Ramos (cell line): ENCODE results near the gene NTRK1.

Experiments used
- in situ Hi-C: fragments of 300-500 bp; cut with MboI; formaldehyde crosslinking; loops from one replicate; pipeline ENCODE4 v1.14.3; 2022; ENCODE audit warnings: low sequenced_read_pairs; ENCODE audit not compliant: unreplicated experiment

NTRK1 gene

DNA sequence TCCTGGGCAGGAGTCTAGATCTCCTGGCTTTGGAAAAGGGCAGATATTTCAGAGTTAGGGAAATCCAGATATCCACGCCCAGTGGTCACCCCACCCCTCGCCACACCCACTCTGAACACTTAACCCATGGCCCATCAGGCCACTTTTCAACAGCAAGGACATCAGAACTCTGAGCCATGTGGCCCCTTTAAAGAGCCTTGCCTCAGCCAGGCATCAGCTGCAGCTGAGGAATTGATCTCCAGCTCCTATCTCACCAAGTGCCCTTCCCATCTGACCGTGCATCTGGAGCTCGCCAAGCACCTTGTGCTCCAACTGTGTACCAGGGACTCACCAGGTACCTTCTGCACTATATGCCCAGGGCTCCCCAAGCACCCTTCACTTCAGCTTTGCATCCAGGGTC lies 23.8 kb upstream of the NTRK1 start:
- in situ Hi-C loops = no loop called here

DNA sequence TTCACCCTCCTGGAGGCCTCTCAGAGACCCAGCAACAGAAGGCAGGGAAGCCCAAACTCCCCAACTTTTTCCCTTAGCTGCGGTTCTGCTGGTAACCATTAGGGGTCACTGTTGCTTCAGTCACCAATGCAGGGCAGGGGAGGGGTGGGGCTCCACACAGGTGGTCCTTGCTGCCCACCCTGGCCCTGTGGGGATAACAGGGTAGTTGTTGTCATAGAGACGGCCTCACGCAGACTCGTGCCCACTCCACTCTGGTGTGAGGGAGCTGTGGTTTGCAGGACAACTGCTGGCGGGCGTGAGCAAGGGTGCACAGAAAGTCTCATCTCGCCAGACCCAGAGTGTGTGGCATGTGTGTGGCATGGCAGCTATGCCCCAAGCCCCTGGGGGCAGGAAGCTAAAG lies 21.7 kb upstream of the NTRK1 start:
- in situ Hi-C loops = no loop called here

DNA sequence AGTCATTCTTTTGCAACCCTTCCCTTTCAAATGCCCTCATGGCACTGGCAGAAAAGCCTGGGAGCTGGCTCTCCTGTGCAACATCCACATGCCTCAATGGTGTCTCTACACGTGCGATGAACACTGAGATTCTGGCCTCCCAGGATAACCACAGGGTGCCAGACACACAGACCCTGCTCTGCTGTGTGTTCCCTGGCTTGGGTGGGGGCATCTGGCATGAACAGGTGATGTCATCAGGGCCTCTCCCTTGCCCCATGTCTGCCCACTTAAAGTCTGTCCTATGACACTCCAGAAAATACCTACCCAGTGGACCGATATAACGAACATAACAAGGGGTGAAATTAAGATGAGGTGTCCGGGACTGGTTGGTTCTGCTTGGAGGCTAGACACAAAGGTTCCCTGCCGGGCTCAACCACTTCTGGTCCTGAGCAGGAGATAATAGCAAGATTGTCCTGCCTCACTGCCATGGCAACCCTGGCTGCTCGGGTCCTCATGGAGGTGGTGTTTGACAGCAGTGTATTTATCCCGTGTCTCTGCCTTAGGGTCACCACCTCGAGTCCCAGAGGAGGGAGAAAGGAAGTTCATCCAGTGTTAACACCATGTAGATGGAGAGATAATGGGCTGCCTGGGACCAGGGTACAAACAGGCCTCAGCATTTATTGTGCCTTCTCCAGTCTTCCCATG lies 21.1 kb upstream of the NTRK1 start:
- in situ Hi-C loops = no loop called here

DNA sequence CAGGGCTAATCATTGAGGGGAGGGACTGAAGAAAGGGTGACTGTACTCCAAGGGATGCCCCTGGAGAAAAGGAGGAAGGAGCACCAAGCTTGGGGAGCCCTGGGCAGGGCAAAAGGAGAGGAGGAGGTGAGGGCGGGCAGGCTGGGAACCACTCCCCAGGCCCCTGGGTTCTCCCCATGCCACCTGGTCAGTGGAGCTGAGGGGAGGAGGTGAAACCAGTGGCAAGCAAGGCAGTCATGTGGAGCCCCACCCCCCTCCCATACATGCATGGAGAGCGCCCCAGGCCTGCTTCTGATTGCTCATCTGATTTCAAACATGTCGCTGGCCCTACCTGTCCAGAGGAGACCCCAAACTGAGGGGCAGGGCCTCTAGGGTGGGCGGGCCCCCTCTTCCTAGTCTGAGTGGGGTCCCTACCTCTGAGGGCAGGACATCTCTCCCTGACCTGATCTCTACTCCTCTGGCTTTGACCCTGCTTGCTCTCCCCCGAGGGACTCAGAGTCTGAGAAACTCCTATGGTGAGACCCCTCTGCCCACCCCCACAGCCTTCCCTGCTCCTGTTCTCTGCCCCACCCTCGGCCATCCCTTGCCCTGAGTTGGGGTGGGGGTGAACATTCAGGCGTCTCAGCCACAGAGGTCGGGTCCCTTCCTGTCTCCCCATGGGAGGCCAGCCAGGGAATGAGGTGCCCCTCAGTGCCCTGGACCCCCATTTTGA lies 20.3 kb upstream of the NTRK1 start:
- in situ Hi-C loops = no loop called here

DNA sequence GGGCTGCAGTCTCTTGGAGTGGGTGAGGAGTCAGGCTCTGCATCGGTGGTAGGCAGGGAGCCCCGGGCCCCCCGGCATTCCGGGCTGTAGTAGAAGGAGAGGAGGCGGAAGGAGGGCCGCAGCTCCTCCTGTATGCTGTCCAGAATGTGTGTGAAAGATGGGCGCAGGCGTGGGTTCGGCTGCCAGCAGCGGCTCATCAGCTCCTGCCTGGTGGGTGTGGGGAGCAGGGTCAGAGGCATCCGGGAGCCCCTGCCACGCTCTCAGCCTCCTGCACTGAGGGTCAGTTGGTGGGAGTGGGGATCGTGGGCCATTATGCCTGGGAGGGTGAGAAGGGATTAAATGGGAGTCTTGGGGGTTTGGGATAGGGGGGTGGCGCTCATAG lies 19.8 kb upstream of the NTRK1 start:
- in situ Hi-C loops = no loop called here

DNA sequence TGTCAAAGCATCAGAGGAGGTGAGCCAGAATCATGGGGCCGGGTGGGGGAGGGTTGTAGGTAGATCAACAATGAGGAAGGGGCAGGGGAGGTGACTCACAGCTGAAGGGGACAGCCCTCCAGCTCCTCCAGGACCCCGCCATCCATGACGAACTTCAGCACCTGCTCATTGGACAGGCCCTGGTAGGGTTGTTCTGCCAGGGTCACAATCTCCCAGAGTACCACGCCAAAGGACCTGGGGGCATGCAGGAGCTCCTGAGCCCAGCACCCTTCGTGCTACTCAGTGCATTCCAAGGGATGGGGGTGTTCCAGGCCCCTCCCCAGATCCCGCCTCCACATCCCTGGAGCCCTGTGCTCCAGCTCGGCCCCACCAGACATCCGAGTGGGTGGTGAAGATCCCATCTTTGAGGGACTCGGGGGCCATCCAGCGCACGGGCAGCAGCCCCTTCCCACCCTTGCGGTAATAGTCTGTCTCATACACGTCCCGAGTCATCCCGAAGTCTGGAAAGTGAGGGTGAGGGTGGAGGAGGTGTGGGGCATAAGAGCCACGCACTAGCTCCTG lies 19.3 kb upstream of the NTRK1 start:
- in situ Hi-C loops = no loop called here

DNA sequence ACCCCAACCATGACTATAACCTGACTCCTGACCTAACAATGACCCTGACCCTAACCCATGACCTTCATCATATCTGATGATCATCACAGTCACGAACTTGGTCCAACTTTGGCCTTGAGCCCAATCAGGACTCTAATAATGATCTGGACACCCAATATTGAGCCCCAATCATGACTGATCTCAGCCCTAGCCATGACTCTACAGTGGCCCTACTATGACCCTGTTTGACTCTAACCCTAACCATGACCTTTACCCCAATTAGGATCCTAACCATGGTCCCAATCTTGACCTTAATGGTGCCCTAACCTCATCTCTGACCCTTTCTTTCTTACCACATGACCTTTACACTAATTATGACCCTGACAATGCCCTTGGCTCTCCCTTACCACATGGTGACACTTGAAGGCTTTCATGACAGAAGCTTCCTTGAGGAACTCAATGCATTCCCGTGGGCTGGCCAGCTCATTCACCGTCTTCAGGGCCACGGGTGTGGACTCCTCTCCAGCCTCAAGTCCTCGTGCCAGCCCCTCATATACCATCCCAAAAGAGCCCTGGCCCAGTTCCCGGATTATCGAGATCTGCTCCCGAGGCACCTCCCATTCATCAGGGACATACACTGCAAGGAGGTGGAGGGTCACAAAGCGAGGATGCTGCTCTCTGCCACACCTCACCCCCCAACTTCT lies 17.9 kb upstream of the NTRK1 start:
- in situ Hi-C loops = no loop called here

DNA sequence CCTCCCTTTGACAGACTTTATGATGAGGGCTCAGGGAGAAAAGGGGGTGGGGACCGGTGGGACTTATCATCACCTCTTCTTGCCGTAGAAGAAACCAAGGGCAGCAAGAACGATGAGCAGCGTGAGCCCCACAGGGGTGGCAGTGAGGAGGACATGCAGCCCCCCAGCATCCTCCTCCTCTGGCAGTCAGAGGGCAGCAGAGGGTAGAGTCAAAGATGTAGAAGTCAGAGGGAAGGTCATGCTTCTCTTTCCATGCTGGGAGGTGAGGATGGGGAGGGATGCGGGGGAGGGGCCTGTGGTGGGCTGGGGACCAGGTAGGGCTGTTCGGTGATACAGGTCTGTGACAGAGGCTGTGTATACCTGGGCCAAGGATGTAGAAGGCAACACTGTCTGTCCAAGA lies 16.6 kb upstream of the NTRK1 start:
- in situ Hi-C loops = no loop called here

DNA sequence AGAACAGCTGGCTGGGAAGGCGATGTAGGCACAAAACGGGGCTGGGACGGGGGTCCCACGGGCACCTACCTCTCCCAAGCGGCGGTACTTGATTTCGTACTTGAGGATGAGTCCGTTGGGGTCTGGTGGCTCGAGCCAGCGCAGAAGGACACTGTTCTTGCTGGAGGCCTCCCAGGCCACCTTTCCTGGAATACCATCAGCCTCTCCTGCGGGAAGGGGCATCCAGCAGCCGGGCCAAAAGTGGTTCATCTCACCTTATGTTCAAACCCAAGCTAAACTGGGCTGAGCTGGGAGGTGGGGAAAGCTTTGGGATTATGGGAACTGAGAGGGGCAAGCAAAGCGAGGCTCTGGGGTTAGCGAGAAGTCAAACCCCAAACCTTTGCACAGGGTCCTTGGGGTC lies 16.0 kb upstream of the NTRK1 start:
- in situ Hi-C loops = no loop called here

DNA sequence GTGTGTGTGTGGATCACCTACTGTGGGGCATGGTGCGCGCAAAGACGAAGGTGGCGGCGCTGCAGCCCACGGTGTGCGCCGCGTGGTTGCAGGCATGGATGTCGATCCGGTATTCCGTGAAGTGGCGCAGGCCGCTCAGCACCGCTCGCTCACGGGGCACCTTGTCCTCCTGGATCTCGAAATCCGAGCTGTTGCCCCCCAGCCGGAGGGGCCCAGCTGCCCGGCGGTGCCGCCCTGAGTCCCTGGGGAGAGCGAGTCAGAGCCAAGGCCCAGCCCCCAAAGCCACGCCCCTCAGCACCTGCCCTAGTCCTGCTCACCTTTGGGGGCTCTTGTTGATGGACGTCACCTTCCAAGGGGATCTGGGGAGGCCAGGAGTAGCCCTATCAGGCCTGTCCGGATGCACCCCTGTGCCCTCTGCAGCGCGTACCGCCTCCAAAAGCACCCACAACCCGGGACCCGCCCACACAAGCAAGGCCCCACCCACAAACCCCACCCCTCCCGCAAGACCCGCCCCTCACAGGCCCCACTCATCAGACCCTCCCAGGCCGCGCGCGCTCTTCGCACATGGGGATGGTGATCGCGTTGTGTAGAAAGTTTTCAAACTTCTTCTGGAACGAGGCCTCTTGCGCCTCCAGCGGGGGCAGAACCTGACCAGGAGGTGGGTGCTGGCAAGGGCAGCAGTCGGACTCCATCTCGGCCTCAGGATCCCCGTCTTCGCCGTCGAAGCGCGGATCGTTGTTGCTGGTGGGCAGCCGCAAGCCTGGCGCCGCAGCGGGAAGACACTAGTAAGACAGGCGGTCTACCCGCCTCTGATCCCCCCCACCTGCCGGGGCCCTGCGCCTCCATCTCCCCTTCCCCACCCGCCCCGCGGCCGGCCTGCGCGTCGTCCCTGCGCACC lies 15.4 kb upstream of the NTRK1 start:
- in situ Hi-C loops = no loop called here

DNA sequence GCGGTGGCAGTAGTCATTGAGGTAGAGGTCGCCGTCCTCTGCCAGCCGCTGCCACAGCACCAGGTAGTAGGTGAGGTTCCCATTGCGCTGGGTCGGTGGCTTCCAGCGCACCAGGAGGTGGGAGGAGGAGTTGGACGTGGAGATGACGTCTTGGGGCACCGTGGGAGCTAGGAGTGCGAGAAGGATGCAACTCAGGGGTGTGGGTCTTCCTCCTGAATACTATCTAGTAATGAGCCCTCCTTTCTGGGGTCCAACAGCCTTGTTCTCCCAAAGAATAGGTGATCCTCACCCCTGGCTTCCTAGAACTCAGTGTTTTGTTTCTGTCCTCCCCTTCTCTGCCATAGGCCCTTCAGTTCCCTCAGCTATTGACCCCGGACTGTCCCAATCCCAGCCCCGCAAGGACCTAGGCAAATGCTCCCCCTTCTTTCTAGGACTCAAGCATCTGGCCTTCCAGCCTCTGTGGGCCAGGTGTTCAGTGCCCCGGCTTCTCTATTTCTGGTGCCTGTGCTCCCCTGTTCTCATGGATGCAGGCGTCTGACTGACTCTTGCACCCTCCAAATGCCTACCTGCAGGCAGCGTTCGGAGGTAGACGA lies 14.6 kb upstream of the NTRK1 start:
- in situ Hi-C loops = no loop called here

DNA sequence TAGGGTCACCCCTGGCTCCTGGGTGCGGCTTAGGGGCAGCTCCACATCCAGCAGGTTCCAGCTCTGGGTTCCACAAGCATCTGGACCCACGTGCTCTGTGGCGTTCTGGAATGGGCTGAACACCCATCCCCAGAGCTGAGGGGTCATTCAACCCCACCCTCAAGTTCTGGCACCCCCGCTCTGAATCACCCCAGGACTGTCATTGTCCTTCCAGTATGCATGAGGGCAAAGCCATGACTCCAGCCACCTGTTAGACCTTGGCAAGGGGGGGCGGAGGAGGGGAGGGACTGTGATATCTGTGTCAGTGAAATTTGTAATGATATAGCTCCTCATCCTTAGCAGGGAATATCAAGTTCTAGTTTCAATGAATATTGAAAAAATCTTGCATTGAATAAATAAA lies 14.0 kb upstream of the NTRK1 start:
- in situ Hi-C loops = no loop called here

DNA sequence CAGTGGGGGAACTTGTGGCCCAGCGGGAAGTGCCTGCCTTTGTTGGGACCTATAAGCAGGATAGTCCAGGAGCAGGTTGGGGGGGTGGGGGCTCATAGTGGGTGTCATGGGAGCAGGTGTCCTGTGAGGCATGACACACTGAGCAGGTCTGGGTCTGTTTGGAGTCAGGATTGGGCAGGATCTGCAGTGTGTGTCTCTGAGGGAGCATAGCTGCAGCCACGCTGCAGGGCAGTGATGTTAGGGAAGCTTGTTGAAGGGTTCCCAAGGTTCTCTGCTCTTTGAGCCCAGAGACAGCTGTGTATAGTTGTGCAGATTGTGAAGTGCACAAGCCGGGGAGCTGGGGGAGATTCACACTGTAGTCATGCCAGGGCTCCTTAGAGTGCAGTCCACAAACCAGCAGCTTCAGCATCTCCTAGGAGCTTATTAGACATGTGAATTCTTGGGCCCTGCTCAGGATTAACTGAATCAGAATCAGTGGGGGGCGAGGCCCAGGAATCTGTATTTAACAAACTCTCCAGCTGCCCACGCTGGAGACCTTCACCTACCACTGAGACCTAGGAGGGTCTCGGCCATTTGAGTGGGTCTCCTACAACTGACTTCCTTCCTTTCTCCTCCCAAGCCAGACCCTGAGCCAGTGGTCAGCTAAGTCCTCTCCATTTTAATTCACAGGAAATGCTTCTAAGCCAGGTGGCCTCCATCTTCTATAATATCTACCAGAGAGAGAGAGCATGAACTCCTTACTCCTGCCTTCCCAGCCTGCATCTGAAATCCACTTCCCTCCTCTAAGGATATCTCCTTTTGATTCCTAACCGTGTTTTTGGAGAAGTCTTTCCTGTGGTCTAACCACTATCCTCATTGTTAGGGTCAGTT lies 12.8 kb upstream of the NTRK1 start:
- in situ Hi-C loops = no loop called here

DNA sequence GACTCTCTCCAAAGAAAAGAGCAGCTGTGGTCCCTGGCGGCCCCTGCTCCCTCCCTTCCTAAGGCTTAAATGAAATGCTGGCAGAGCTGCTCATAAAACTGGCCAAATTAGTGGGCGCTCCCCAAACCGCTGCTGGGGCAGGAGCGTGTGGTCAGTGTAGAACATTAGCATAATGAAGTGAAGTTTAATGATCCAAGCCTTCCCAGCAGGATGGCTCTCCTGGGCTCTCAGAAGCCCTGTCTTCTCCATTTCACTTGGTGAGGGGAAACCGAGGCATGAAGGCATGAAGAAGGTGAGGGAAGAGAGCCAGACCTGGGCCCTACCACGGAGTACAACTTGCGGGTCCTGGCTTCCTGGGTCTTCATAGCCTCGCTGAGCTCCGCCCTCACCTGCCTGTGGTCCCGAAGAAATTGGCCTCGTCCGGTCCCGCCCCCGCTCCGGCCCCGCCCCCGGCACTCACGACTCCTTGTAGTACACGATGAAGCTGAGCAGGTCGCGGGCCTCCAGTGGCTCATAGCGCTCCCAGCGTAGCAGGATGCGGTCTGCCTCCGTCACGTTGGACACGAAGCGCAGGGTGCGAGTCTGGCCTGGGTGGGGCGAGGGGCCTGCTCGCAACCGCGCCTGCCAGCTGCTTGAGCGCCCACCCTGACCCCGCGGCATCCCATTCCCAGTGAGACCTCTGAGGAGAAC lies 12.1 kb upstream of the NTRK1 start:
- in situ Hi-C loops = no loop called here

DNA sequence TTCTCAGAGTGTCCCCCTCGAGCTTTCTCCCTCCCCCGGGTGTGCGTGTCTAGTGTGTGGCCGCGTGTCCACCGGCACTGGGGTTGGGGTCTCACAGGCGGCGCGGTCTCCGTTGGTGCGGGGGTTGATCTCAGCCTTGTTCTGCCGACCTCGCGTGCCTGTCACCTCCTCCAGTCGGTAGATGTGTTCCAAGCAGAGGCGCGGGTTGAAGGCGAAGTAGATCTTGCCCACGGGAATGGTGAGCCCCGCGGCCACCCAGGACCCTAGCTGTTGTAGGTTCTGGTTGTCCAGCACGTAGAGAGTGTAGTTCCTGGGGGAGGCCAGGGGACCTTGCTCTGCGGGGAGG lies 11.5 kb upstream of the NTRK1 start:
- in situ Hi-C loops = no loop called here

DNA sequence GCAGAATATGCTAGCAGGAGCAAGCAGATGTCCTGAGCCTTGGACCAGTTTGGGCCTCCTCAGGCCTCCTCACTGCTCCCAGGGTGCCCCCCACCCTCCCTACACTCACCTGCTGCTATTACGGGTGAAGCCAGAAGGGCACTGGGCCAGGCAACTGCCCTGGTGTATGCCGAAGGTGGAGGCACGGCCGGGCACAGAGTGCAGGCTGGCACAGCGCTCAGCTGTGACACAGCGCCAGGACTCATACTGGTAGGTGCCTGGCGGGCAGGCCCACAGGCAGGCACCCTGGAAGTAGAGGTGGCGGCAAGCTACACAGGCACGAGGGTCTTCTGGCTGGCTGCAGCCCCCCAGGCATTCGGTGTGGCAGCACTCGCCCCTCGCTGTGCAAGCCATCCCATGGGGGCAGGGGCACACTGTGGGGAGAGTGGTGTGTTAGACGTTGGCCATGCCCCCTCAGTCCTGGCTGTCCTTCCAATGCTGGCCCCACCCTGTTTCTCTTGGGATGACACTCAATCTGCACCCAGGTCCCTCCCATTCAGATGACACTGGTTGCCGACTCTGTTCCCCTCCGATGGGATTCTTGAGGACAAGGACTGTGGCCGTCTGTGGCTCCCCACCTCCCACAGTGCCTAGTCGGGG lies 8.8 kb upstream of the NTRK1 start:
- in situ Hi-C loops = no loop called here

DNA sequence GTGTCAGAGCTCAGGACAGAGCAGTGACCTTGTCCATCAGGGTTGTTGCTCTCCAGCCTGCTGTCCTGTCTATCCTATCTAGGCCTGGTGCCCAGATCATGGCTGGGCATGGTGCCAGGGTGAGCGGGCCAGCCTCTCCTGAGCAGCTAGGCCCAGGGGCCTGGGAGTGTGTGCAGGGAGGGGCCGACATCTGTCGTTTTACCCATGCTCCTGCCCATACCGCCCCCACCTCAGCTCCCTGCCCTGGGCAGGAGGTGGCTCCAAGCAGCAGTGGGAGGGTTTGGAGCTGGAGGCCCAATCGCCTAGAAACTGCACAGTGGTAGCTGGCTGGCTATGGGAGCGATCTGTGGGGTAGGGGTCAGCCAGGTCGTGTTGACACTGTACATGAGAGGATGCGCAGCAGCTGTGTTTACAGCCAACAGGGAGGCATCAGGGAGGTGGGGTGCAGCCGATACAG lies 8.2 kb upstream of the NTRK1 start:
- in situ Hi-C loops = no loop called here

DNA sequence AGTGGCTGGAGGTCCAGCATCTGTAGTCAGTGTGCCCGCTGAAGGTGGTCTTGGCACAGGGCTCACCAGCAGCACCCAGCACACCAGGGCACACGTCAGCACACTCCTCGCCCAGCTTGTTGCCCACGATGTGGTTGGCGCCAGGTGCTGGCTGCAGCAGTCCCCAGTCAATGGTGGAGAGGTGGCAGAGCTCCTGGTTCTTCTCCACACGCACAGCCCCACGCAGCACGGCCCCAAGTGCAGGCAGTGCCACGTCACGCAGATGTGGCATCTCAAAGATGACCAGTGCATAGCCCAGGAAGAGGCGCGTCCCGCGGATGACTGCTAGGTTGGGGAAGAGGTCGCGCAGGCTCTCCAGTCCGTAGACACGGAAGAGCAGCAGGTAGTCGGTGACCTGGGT lies 6.9 kb upstream of the NTRK1 start:
- in situ Hi-C loops = no loop called here
